HEK293 (cell line): ENCODE data around the gene CASTOR2.

ENCODE experiments used
- CTCF ChIP-seq: fragments of 450-650 bp; formaldehyde crosslinking; IDR thresholded peaks from 2 replicates; pipeline ENCODE4 v1.5.1; 2016; ENCODE audit warnings: missing biosample characterization, missing genetic modification characterization
- HOXA7 ChIP-seq: sonication (generic); formaldehyde crosslinking; IDR thresholded peaks from 2 replicates; pipeline ENCODE4 v1.8.1; 2022; ENCODE audit warnings: missing genetic modification reagents, borderline replicate concordance
- SALL2 ChIP-seq: fragments of 450-650 bp; formaldehyde crosslinking; IDR thresholded peaks from 2 replicates; pipeline ENCODE4 v1.5.0; 2017; ENCODE audit warnings: missing biosample characterization, mild to moderate bottlenecking, missing genetic modification characterization, borderline replicate concordance
- SCRT1 ChIP-seq: fragments of 450-650 bp; formaldehyde crosslinking; IDR thresholded peaks from 2 replicates; pipeline ENCODE4 v1.5.1; 2016; ENCODE audit warnings: missing biosample characterization, missing genetic modification characterization, borderline replicate concordance
- SP2 ChIP-seq: fragments of 450-650 bp; formaldehyde crosslinking; IDR thresholded peaks from 2 replicates; pipeline ENCODE4 v1.5.1; 2016; ENCODE audit warnings: missing biosample characterization, missing genetic modification characterization
- TCF7L2 ChIP-seq: IDR thresholded peaks from 2 replicates; pipeline ENCODE4 v1.6.1; 2011; ENCODE audit warnings: low read depth, mild to moderate bottlenecking, inconsistent platforms, low read length, moderate library complexity, borderline replicate concordance
- ZBTB1 ChIP-seq: fragments of 450-650 bp; formaldehyde crosslinking; IDR thresholded peaks from 2 replicates; pipeline ENCODE4 v1.5.1; 2016; ENCODE audit warnings: missing biosample characterization, missing genetic modification characterization
- ZNF133 ChIP-seq: fragments of 450-650 bp; formaldehyde crosslinking; IDR thresholded peaks from 2 replicates; pipeline ENCODE4 v1.5.1; 2016; ENCODE audit warnings: missing biosample characterization, missing genetic modification characterization
- ZNF155 ChIP-seq: fragments of 450-650 bp; formaldehyde crosslinking; IDR thresholded peaks from 2 replicates; pipeline ENCODE4 v1.5.1; 2016; ENCODE audit warnings: missing biosample characterization, missing genetic modification characterization
- ZNF175 ChIP-seq: fragments of 450-650 bp; formaldehyde crosslinking; IDR thresholded peaks from 2 replicates; pipeline ENCODE4 v1.5.1; 2016; ENCODE audit warnings: missing biosample characterization, missing genetic modification characterization
- ZNF214 ChIP-seq: fragments of 450-650 bp; formaldehyde crosslinking; IDR thresholded peaks from 2 replicates; pipeline ENCODE4 v1.5.1; 2017; ENCODE audit warnings: missing biosample characterization, mild to moderate bottlenecking, missing genetic modification characterization, borderline replicate concordance
- ZNF311 ChIP-seq: fragments of 450-650 bp; formaldehyde crosslinking; IDR thresholded peaks from 2 replicates; pipeline ENCODE4 v1.5.1; 2017; ENCODE audit warnings: missing biosample characterization, missing genetic modification characterization, borderline replicate concordance
- ZNF555 ChIP-seq: fragments of 450-650 bp; formaldehyde crosslinking; conservative IDR thresholded peaks from 2 replicates; pipeline ENCODE4 v1.5.1; 2017; ENCODE audit warnings: missing biosample characterization, mild to moderate bottlenecking, missing genetic modification characterization, inconsistent platforms
- ZNF677 ChIP-seq: fragments of 450-650 bp; IDR thresholded peaks from 2 replicates; pipeline ENCODE4 v1.5.0; 2018; ENCODE audit warnings: missing biosample characterization, mild to moderate bottlenecking, missing genetic modification characterization, moderate library complexity

- TF ChIP-seq ZNF155 (no peak), CTCF (tag by site-specific recombination) (no peak), ZNF311 (tag by site-specific recombination) (no peak), ZNF555 (tag by site-specific recombination) (no peak), ZNF214 (tag by site-specific recombination) (no peak), ZBTB1 (tag by site-specific recombination) (no peak), HOXA7 (CRISPR knock-in tag) (no peak), SCRT1 (tag by site-specific recombination) (no peak), ZNF175 (tag by site-specific recombination) (no peak), ZNF677 (tag by site-specific recombination) (no peak), SP2 (tag by site-specific recombination) (no peak), ZNF133 (tag by site-specific recombination) (no peak), TCF7L2 (no peak), SALL2 (tag by site-specific recombination) (no peak)
Measured at GRCh38 chr7:75017832-75018231, 53.3 kb downstream of the CASTOR2 start.
